GM21529 (cell line): ENCODE results near the gene NINL.
"Not testable (repeated sequence)": the region's sequence is repeated elsewhere in the genome, so short reads cannot be mapped to it uniquely, and the experiment has no call there.

Source experiments
- ATAC-seq: cut with Tn5 transposase; IDR thresholded peaks from one replicate; pipeline ENCODE4 v1.9.1; 2021; ENCODE audit not compliant: unreplicated experiment

The NINL gene

GRCh38 chr20:25600632-25601031 is 15.3 kb upstream of the NINL start:
- no peak for ATAC-seq

GRCh38 chr20:25592135-25592852 is 7.0 kb upstream of the NINL start:
- no peak for ATAC-seq

DNA sequence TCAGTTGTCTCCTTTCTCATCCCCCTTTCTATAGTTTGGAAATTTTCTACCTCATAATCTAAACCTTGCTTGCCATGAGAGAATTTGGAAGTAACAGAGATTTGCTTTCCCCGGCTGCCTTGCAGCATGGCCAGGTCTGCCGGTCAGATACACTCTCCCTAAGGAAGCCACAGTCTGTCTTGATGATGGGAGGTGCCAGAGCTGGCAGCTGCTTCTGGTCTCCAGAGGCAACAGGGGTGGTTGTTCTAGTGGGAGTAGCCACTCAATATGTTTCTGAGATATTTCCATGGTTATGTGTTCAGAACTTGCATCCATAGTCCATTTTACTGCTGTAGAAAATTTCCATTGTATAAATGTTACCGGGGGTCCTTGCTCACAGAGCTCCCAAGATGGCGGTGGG is 5.4 kb upstream of the NINL start:
- not testable (repeated sequence) for ATAC-seq

DNA sequence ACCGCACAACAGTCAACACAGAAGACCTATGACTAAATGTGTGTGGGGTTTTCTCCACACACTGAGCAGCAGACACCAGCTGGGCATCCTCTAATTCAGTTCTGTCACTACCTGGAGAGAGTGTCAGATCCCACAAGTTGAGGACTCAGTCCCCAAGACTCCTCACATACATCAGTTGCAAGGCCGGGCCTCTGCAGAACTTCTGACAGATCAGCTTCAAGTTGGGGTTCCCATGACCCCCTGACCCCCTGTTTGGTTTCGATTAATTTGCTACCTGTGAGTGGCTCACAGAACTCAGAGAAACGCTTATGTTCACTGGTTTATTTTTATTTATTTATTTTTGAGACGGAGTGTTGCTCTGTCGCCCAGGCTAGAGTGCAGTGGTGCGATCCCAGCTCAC is 3.2 kb upstream of the NINL start:
- no peak for ATAC-seq

DNA sequence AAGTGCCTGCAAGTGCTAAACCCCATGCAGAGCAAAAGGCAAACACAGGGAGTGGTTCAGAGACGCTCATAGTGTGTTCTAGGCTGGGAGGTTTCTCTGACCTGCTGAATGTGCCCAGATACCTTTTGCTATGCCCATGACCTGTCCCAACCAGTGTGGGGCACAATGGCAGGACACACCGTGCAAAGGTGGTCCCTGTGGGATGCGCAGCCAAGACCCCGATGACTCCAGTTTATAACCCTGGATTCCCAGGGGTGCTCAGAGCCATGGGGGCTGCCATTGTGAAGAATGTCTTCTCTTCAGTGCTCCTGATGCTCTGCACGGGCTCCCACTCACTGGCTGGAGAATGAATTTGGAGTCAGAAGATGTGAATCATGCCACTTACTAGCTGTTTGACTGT is 2.2 kb upstream of the NINL start:
- ATAC-seq, result no peak

DNA sequence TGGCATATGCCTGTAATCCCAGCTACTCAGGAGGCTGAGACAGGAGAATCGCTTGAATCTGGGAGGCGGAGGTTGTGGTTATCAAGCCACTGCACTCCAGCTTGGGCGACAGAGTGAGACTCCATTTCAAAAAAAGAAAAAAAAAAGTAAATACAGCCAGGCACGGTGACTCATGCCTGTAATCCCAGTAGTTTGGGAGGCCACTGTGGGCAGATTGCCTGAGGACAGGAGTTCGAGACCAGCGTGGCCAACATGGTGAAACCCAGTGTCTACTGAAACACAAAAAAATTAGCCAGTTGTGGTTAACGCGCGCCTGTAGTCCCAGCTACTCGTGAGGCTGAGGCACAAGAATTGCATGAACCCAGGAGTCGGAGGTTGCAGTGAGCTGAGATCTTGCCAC is 1.5 kb upstream of the NINL start:
- no peak for ATAC-seq

- not testable (repeated sequence) for ATAC-seq
Observed at GRCh38 chr20:25583607-25584006, 1.7 kb downstream of the NINL start.

DNA sequence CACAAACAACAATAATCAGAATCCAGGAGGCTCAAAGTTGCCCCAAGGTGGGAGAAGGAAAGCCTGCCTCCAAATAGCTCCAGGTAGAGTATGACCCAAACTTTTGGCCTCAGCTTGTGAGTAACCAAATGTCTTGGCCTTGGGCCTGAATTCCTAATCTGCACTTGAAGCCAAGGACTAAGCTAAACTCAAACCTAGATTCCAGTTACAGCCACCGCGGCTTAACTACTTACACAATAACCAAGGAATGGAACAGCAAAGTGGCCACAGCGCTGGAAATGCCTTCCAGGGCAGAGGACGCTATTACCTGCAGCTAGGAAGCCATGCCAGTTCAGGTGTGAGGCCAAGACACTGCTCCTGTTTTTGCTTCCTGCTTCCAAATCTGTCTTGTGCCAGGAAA is 4.6 kb downstream of the NINL start:
- ATAC-seq, result no peak

DNA sequence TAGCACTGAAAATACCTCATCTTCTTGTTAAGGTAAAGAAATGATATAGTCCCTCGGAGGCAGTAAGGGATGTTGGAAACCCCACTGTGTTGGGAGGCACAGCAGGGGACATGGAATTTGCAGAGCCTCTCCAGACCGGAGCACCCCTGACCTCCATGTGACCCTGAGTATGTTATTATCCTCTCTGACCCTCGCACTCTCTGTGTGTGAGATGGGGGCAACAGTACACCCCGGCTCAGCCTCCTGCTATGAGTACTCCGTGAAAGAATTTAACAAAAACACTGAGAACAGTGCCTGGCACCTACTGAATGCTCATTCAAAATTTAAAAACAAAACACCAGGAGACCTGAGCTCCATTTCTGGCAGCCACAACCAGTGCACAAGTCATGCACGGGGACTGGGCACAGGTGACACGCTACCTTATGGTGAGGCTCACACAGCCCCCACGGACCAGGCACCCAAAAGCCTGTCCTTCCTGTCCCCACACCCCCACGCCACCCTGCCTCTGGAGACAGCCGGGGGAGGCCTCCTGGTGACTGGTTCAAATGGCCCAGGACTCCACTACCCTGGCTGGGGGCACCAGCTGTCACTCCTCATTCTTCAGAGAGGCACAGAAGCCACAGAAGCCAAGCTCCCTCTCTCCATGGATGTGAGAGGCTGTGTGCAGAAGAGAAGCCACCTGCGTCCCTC is 6.1 kb downstream of the NINL start:
- no peak for ATAC-seq

- ATAC-seq, result no peak
Observed at GRCh38 chr20:25576783-25577530, 8.4 kb downstream of the NINL start.

GRCh38 chr20:25574411-25574810 is 10.9 kb downstream of the NINL start:
- no peak for ATAC-seq

GRCh38 chr20:25573288-25574251 is 11.8 kb downstream of the NINL start:
- ATAC-seq, result no peak

DNA sequence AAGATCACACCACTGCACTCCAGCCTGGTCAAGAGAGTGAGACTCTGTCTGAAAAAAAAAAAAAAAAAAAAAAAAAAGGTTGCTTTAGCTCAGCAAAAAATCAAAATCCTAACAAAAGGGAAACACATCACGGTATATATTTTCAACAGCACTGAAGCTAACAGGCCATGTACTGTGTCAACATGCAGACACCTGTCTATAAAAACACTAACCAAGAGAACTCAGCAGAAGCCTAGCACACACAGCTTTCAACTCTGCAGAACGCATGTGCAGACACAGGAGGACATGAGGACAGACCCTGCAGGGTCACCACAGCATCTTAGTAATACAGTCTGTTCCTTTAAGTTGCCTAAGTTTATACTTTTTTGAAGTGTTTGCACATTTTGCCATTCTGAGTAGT is 13.5 kb downstream of the NINL start:
- ATAC-seq, result no peak

GRCh38 chr20:25571240-25571639 is 14.1 kb downstream of the NINL start:
- ATAC-seq, result no peak

DNA sequence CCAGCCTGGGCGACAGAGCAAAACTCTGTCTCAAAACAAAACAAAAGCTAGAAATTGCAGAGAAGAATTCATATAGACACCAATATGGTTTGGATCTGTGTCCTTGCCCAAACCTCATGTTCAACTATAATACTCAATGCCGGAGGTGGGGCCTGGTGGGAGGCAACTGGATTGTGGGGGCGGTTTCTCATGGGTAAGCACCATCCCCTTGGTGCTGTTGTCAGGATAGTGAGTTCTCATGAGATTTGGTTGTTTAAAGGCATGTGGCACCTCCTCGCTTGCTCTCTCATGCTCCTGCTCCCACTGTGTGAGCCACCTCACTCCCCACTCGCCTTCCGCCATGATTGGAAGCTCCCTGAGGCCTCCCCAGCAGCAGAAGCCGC is 15.2 kb downstream of the NINL start:
- ATAC-seq, result no peak

DNA sequence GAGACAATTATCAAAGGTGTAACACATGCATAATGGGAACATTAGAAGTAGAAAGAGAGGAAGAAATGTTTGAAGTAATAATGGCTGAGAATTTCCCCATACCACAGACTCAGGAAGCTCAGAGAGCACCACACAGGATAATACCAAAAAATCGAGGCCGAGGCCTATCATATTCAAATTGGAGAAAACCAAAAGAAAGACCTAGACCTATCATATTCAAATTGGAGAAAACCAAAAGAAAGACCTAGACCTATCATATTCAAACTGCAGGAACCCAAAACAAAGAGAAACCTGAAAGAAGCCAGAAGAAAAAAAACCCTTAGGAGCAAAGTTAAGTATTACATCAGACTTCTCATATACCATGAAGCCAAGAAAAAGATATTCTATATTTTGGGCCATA is 18.0 kb downstream of the NINL start:
- ATAC-seq, result no peak

DNA sequence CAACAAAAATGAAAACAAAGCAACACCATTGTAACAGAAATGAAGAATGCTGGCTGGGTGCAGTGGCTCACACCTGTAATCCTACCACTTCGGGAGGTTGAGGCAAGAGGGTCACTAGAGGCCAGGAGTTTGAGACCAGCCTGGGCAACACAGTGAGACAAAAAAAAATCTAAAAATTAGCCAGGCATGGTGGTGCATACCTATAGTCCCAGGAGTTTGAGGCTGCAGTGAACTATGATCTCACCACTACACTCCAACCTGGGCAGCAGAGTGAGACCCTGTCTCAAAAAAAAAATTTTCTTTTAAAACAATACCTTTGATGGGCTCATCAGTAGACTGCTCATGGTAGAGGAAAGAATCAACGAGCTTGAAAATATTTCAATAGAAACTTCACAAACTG is 18.5 kb downstream of the NINL start:
- no peak for ATAC-seq

DNA sequence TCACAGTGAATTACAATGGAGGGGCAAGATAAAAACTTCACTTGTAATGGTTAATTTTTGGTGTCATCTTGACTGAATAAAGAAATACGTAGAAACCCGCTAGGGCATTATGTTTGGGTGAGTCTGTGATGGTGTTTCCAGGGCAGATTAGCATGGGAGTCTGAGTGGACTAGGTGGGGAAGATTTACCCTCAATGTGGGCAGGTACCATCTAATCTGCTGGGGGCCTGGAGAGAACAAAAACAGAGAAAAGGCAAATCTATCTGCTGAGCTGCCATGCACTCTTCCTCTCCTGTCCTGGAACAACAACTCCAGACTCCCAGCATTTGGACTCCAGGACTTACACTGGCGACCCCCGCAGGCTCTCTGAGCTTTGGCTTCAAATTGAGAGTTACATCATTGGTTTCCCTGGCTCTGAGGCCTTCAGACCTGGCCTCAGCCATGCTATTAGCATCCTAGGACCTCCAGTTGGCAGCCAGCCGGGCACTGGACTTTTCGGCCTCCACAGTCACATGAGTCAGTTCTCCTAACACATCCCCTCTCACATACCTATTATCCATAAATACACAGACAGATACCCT is 19.7 kb downstream of the NINL start:
- ATAC-seq, result no peak

- ATAC-seq, result no peak
Observed at GRCh38 chr20:25563876-25564275, 21.5 kb downstream of the NINL start.

DNA sequence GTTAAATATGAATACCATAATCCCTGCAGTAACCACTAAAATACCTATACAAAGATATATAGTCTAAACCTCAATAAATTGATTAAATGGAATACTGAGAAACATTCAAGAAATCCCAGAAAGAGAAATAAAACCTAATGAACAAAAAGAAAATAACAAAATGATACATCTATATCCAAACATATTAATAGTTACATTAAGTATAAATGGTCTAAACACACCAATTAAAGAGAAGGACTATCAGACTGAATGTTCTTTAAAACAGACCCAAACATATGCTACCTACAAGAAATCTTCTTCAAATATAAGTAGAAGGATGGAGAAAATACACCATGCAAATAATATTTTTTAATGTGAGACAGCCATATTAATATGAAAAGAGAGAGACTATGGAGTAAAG is 22.0 kb downstream of the NINL start:
- no peak for ATAC-seq

- ATAC-seq, result not testable (repeated sequence)
Observed at GRCh38 chr20:25561771-25562170, 23.6 kb downstream of the NINL start.
